HAP-1 (cell line): ENCODE measurements around the gene P2RY12.

Experiments
- DNase-seq, 2 experiments: peaks; one replicate each; pipeline ENCODE4 v3.0.0-alpha.2; 2016 to 2020; ENCODE audit warnings: low spot score in 2 of 2
- H3K27me3 ChIP-seq: fragments of 250-450 bp; sonication (Bioruptor Pico); 2 replicates; pipeline ENCODE4 v1.5.1; 2020; ENCODE audit warnings: low read depth, mild to moderate bottlenecking, moderate library complexity
- H3K36me3 ChIP-seq: fragments of 250-450 bp; sonication (Bioruptor Pico); replicated peaks from 2 replicates; pipeline ENCODE4 v1.5.1; 2020; ENCODE audit warnings: mild to moderate bottlenecking
- H3K4me1 ChIP-seq: fragments of 250-450 bp; sonication (Bioruptor Pico); 2 replicates; pipeline ENCODE4 v1.5.1; 2020; ENCODE audit warnings: mild to moderate bottlenecking
- H3K4me3 ChIP-seq: fragments of 250-450 bp; sonication (Bioruptor Pico); 2 replicates; pipeline ENCODE4 v1.5.1; 2020; ENCODE audit warnings: mild to moderate bottlenecking, moderate library complexity
- H3K9me3 ChIP-seq: fragments of 250-450 bp; sonication (Bioruptor Pico); 2 replicates; pipeline ENCODE4 v1.5.1; 2020; ENCODE audit warnings: mild to moderate bottlenecking, moderate library complexity
- in situ Hi-C: fragments of 300-500 bp; cut with MboI; formaldehyde crosslinking; loops from 3 replicates; pipeline ENCODE4 v1.14.3; 2020; ENCODE audit warnings: low sequenced_read_pairs, inconsistent platforms, mixed read lengths

The P2RY12 gene

DNA sequence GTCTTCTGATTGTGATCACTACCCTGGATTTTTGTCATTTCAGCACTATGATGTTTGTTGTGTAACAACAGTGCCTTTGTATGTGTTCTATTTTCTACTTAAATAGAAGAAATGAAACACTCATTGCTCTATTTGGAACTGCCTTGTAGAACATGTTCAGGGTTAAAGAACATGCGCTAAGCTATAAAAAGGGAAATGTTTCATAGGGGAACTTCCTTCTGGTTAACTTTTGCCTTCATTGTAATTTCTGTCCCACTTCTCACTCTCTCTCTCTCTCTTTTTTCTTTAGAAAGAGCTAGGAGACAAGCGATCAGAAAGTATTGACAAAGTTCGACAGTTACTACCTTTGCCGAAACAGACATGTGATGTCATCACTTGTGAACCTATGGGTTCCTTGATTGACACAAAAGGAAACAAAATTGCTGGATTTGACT, at the start of gene P2RY12:
P2RY12 (minus strand) TSS at position 13 of the 434 bp plus-strand sequence. CDS start 45,908 bp downstream, outside the sequence.
- no peaks in the 10 kb centered on the region for H3K36me3 ChIP-seq
- DNase-seq: no peak
- in situ Hi-C loops: no loop called here
- no peaks in the 10 kb centered on the region for H3K9me3 ChIP-seq
- H3K27me3 ChIP-seq: peaks cover 3% of the 10 kb centered on the region; the same call in 1 of the 2 replicates
- no peak within 1 kb of the TSS for H3K4me3 ChIP-seq
- no peaks in the 10 kb centered on the region for H3K4me1 ChIP-seq

DNA sequence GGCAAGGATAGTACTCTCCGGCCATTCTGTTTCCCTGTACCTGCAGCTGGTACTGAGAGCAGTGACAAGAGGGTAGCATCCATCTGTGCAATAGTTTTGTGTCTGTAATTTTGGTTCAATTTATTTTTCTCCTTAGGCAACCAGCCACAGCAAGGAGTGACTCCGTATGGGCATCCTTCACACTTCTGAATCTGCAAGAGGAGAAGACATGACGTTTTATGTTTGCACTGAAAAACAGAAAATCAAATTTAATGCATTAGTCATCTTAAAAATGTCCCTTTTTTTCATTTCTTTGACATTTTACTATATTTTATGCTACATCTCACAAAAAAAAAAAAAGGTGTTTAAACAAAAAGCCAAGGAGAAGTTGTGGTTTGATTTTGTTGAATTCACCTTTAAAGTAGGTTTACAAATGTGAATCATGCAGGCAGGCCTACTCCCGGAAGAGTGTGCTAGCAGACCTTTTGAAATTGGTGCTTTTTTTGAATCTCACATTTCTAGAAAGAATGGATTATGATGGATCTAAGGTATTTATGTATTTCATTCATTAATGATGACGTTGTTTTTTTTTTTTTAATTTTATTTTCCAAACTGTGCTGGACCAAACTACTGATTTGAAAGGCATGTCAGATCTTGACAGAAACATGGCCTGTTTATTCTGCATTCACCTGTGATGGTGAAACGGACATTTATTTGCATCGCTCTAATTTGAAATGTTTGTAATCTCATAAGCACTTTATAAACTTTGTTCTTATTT, 48.2 kb upstream of the P2RY12 start:
- in situ Hi-C loops: no loop called here
- H3K4me3 ChIP-seq: no peak overlapping the region

DNA sequence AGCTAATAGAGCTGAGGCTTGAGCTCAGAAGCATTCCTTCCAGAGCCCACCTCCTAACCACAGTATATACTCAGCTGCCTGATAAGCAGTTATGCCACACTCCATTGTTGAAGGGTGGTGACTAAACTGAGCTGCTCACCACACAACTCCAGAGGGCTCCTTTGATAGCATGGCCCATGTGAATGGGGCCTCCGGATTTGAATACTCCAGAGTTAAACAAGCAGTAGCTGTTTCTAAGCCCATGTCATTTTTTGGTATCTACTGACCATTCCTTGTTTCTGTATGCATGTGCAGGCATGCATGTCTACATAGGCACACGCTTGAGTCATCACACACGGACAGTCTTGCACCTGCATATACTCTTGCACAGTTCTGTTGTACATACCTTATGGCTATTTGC, 47.4 kb upstream of the P2RY12 start:
- Histone ChIP-seq H3K9me3 (no peaks in the 10 kb centered on the region), H3K27me3 (no peaks in the 10 kb centered on the region), H3K4me1 (peaks cover 20% of the 10 kb centered on the region), H3K4me3 (no peak overlapping the region), H3K36me3 (no peaks in the 10 kb centered on the region)
- no peak for DNase-seq
- in situ Hi-C loops: no loop called here

More for the DNA sequence above, 48.2 kb upstream of the P2RY12 start:
- no peaks in the 10 kb centered on the region for H3K36me3 ChIP-seq
- no peak for DNase-seq
- H3K4me1 ChIP-seq: peaks cover 16% of the 10 kb centered on the region
- H3K27me3 ChIP-seq: no peaks in the 10 kb centered on the region
- no peaks in the 10 kb centered on the region for H3K9me3 ChIP-seq

DNA sequence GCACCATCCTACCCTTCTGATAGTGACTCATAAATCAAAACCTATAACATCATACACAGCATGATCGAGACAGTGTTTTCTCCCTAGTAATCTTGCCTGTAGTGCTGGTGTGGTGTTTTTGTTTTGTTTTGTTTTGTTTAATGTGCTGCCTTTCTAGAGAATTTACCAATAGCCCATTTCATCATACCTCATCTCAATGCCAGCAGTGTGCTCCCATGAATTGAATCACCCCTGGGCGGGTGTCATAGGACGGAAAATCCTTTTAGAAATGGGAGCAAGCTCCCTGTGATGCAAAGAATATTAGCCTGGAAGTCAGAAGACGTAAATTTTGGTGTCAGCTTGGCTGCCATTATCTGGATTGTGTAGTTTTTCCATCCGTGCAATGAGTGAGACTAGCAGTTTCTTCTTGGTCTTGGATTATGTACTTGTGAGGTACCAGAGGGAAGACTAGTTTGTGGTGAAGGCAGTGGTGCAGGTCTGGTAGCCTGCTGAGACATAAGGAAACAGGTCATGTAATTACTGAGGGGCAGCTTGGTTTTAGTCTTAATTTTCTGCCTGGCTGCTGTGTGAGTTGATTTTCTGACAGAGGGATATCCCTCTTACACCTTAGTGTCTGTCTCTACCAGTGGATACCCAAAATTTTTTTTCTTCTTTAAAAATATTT, 46.4 kb upstream of the P2RY12 start:
- in situ Hi-C loops: no loop called here
- Histone ChIP-seq H3K4me3 (no peak overlapping the region), H3K27me3 (no peaks in the 10 kb centered on the region), H3K36me3 (no peaks in the 10 kb centered on the region), H3K9me3 (no peaks in the 10 kb centered on the region), H3K4me1 (peaks cover 26% of the 10 kb centered on the region)
- DNase-seq: no peak

DNA sequence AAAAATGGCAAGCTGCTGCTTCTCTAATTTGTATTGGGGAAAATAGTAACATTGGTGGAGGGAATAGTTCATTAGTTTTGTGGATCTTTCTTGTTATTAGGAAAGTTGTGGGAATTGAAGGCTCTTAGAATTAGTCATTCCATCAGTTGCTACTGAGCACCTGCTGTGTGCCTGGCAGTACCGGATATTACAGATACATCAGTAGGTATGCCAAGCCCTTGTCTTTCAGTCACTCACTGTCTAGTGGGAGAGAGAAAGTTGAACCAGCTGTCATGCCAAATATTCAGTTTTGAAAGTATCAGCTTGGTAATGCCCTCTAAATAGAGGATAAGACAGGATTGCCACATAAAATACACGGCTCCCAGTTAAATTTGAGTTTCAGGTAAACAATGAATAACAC, 43.8 kb upstream of the P2RY12 start:
- no peaks in the 10 kb centered on the region for H3K36me3 ChIP-seq
- in situ Hi-C loops: no loop called here
- DNase-seq: no peak

DNA sequence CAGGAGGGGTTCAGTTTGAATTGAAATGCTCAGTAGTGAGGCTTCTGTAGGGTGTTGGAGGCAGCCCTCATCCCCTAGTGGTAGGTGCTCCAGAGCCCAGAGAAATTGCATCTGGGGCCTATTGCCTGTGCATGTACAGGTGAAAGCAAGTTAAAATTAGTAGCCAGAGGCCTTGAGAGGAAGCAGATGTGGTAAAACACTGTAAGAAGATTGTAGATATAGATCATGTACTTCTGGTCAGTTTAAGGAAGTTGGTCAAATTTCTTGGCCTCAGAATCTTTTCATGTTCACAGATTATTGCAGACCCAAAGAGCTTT, 41.7 kb upstream of the P2RY12 start:
- in situ Hi-C loops: no loop called here

More for the DNA sequence above, 43.8 kb upstream of the P2RY12 start:
- Histone ChIP-seq H3K27me3 (no peaks in the 10 kb centered on the region), H3K9me3 (no peaks in the 10 kb centered on the region), H3K4me3 (no peak overlapping the region), H3K4me1 (peaks cover 39% of the 10 kb centered on the region)

DNA sequence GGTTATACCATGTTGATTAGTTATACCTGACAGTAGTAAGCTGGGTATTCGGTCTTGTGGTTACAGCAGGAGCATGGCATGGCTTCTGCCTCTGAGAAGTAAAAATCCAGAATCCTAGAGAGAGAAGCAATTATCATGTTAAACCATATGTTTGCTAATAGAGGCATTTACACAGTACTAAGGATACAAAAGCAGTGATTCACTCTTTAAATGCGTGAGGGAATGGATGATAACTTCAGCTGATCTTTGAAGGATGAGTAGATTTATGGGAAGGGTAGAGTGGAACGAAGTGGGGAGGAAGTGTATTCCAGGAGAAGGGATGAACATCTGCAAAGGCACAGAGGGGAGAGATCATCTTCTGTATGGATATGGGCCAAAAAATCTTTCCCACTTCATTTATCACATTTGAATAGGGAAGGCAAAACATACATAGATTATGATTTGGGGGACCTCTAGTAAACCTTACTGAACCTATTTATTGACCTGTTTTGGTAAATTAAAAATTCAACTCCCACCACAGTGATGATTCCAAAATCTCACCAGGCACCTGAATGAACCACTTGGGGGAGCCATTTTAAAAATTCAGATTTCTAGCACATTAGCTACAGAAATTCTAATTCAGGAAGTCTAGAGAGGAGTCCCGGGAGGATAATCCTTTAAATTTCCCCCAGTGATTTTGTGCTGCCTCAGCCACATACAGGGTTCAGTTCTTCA, 41.2 kb upstream of the P2RY12 start:
- Histone ChIP-seq H3K4me1 (peaks cover 39% of the 10 kb centered on the region), H3K27me3 (no peaks in the 10 kb centered on the region), H3K4me3 (no peak overlapping the region), H3K9me3 (no peaks in the 10 kb centered on the region), H3K36me3 (no peaks in the 10 kb centered on the region)
- DNase-seq: peak in 1 of 2 experiments; percentile 25
- in situ Hi-C loops: no loop called here

More for the DNA sequence above, 41.7 kb upstream of the P2RY12 start:
- DNase-seq: no peak
- no peaks in the 10 kb centered on the region for H3K27me3 ChIP-seq
- H3K4me3 ChIP-seq: no peak overlapping the region
- no peaks in the 10 kb centered on the region for H3K9me3 ChIP-seq
- peaks cover 39% of the 10 kb centered on the region for H3K4me1 ChIP-seq
- no peaks in the 10 kb centered on the region for H3K36me3 ChIP-seq

DNA sequence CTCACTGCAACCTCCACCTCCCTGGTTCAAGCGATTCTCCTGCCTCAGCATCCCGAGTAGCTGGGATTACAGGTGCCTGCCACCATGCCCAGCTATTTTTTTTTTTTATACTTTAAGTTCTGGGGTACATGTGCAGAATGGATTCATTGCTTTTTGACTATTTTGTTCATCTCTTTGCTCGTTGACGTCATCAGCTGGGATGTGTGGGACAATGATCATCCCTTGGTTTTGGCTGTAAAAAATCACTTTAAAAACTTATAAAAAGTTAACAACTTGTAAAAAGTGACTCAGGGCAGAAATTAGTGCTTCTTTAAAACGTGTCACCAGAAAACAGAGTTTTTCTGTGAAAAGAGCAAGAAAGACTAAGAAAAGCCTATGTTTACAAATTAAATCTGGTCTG, 38.5 kb upstream of the P2RY12 start:
- no peak overlapping the region for H3K4me3 ChIP-seq
- DNase-seq: no peak
- no peaks in the 10 kb centered on the region for H3K36me3 ChIP-seq
- H3K27me3 ChIP-seq: no peaks in the 10 kb centered on the region
- peaks cover 29% of the 10 kb centered on the region for H3K4me1 ChIP-seq
- no peaks in the 10 kb centered on the region for H3K9me3 ChIP-seq
- in situ Hi-C loops: no loop called here

DNA sequence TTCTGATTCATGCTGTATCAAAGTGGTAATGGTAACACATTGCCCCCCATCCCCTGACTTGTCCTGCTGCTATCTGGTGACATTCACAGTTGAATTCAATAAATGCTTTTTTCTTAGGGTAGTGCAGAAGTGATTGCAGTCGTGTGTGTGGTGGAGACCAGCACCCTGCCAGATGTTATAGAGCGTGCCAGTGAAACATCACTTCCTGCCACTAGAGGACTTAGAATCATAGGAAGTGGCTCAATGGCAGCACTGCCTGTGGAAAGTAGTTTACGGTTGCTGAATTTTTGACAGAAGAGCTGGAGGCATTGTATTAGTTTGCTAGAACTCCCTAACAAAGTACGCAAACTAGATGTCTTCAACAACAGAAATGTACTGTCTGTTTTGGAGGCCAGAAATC, 37.4 kb upstream of the P2RY12 start:
- no peaks in the 10 kb centered on the region for H3K27me3 ChIP-seq
- no peak overlapping the region for H3K4me3 ChIP-seq
- no peaks in the 10 kb centered on the region for H3K36me3 ChIP-seq
- in situ Hi-C loops: no loop called here
- DNase-seq: no peak
- H3K9me3 ChIP-seq: no peaks in the 10 kb centered on the region
- peaks cover 21% of the 10 kb centered on the region for H3K4me1 ChIP-seq

DNA sequence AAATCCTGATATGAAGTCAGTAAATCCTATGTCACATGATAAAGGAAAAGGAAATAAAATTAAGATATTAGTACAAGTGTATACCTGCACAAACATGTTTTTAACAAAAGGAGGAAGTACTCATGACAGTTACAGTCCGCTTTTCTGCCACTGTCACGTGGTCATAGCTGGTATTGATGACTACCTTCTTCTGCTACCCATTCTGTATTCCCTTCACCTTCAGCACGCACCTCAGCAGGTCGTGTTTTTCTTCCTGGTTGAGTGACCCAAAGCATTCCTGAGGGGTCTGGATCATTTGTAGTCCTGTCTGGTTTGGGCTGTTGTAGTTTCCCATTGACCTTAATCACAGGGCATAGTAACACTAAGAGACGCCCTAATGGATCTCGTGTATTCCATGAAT, 35.3 kb upstream of the P2RY12 start:
- Histone ChIP-seq H3K36me3 (no peaks in the 10 kb centered on the region), H3K4me3 (no peak overlapping the region), H3K27me3 (no peaks in the 10 kb centered on the region), H3K9me3 (no peaks in the 10 kb centered on the region), H3K4me1 (peaks cover 4% of the 10 kb centered on the region)
- in situ Hi-C loops: no loop called here
- DNase-seq: no peak

DNA sequence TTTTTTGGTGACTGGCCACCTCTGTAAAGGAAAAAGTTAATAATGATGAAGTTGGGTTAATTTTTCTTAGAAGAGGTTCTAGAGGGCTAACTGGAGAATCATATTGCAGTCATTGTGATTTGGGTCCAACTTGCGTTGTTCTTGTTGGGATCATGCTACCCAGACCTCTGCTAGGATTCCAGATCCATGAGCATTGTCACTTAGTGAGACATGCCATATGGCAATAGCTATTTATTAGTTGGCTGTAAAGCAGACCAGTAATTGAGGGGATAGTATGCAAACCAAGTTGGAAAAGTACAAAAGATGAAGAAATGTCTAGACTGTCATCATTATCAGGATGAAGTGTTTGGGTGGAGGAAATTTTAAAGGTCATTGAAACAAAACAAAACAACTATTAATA, 30.7 kb upstream of the P2RY12 start:
- Histone ChIP-seq H3K9me3 (no peaks in the 10 kb centered on the region), H3K36me3 (no peaks in the 10 kb centered on the region), H3K4me1 (no peaks in the 10 kb centered on the region), H3K4me3 (no peak overlapping the region), H3K27me3 (no peaks in the 10 kb centered on the region)
- no peak for DNase-seq
- in situ Hi-C loops: no loop called here

DNA sequence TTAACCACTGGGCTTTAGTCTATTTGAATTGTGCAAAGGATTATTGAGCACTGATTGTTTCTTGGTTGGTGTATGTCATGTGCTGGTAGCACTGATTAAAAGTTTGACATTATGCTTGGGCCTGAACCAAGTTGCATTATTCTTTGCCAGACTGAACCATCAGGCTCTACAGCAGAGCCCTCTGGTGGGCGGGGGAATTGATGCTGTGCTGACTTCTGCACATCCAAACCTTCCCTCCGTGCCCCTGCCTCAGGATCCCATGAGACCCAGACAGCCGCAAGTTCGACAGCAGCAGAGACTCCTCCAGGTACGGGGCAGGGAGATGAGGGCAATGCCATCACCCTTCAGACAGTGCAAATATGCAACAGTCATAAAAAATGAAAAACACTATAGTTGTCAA, 28.4 kb upstream of the P2RY12 start:
- in situ Hi-C loops: no loop called here
- no peak for DNase-seq
- no peaks in the 10 kb centered on the region for H3K27me3 ChIP-seq
- no peaks in the 10 kb centered on the region for H3K9me3 ChIP-seq
- H3K4me3 ChIP-seq: no peak overlapping the region
- no peaks in the 10 kb centered on the region for H3K36me3 ChIP-seq
- no peaks in the 10 kb centered on the region for H3K4me1 ChIP-seq

DNA sequence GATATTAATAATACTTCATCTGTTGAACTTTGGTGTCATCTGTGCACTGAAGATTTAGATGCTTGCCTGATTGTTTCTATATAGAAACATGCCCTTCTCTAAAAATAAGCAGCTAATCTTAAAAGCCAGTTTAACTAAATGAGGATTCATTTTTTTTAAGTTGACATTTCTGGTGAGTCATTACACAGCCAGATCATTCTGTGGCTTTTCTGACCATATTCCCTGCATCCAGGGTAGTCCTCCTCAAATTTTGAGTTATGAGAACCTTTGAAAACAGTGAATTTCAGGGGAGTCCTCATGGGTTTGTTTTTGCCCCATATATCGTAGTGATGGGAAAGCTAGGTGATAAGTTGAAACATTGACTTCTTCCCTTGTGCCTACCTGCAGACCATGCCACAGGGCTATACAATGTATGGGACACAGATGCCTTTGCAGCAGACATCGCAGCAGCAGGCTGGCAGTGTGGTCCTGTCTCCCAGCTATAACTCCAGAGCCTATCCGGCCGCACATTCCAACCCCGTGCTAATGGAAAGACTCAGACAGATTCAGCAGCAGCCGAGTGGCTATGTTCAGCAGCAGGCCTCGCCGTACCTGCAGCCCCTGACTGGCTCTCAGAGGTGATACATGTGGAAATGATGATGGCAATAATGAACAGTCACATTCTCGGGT, 26.5 kb upstream of the P2RY12 start:
- in situ Hi-C loops: no loop called here
- Histone ChIP-seq H3K4me3 (no peak overlapping the region), H3K4me1 (no peaks in the 10 kb centered on the region), H3K36me3 (no peaks in the 10 kb centered on the region), H3K27me3 (no peaks in the 10 kb centered on the region), H3K9me3 (no peaks in the 10 kb centered on the region)
- DNase-seq: no peak

DNA sequence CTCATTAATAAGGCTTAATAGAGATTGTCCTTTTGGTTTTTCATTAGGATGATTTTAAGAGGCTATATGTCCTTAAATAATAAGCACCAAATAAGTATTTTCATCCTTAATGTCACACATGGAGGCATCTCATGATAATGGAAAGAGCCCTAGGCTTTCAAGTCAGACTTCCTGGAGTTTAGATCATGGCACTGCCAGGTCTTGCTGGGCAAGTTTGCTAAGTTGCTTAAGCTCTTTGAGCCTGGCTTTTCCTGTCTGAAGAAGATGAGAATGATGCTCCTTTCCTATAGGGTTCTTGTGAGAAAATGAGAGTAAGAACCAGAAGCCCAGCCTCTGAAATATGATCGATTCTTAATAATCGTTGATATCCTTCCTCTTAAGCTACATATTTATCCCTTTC, 23.4 kb upstream of the P2RY12 start:
- Histone ChIP-seq H3K4me3 (no peak overlapping the region), H3K36me3 (no peaks in the 10 kb centered on the region), H3K27me3 (no peaks in the 10 kb centered on the region), H3K9me3 (no peaks in the 10 kb centered on the region), H3K4me1 (no peaks in the 10 kb centered on the region)
- in situ Hi-C loops: no loop called here
- no peak for DNase-seq
